Activated naive CD8-positive, alpha-beta T cell treated with anti-CD3 and anti-CD28 coated beads, Interleukin-2, amount 50 U/mL, for 16 hours (primary cell): ENCODE data around the gene MAPT.
A peak's percentile ranks its signal among the peaks of the same experiment; 100 is the strongest.

Source experiments
- DNase-seq: peaks from one replicate; pipeline ENCODE4 v3.0.0-alpha.2; 2020; ENCODE audit warnings: low read depth, low spot score

Gene MAPT

DNA sequence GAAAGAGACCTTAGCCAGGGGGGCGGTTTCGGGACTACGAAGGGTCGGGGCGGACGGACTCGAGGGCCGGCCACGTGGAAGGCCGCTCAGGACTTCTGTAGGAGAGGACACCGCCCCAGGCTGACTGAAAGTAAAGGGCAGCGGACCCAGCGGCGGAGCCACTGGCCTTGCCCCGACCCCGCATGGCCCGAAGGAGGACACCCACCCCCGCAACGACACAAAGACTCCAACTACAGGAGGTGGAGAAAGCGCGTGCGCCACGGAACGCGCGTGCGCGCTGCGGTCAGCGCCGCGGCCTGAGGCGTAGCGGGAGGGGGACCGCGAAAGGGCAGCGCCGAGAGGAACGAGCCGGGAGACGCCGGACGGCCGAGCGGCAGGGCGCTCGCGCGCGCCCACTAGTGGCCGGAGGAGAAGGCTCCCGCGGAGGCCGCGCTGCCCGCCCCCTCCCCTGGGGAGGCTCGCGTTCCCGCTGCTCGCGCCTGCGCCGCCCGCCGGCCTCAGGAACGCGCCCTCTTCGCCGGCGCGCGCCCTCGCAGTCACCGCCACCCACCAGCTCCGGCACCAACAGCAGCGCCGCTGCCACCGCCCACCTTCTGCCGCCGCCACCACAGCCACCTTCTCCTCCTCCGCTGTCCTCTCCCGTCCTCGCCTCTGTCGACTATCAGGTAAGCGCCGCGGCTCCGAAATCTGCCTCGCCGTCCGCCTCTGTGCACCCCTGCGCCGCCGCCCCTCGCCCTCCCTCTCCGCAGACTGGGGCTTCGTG lies at the start of gene MAPT:
Gene MAPT, plus strand, starts transcription at position 533 of the 763 bp plus-strand sequence. CDS start 67,784 bp downstream, outside the sequence.
- DNase-seq: peak; percentile 41

DNA sequence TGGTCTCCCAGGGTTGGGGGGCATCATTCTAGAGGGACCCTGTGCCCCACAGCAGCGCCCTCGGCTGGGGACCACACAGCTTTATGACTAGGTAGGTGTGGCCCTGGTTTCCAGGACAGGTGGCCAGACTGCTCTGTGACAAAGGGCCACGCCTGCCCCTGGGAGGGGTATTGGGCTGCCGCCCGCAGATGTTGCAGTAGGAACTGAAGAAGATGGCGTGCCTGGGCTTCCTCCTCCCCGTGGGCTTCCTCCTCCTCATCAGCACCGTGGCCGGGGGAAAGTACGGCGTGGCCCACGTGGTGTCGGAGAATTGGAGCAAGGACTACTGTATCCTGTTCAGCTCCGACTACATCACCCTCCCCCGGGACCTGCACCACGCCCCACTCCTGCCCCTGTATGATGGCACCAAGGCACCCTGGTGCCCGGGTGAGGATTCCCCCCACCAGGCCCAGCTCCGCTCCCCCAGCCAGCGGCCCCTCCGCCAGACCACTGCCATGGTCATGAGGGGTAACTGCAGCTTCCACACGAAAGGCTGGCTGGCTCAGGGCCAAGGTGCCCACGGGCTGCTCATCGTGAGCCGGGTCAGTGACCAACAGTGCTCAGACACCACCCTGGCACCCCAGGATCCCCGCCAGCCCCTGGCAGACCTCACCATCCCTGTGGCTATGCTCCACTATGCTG lies 49.5 kb upstream of the MAPT start, which contains the start of gene SPPL2C:
Gene SPPL2C, plus strand, starts transcription at position 187 of the 681 bp plus-strand sequence. Its CDS starts 26 bp downstream, at position 213.
- DNase-seq: no peak

DNA sequence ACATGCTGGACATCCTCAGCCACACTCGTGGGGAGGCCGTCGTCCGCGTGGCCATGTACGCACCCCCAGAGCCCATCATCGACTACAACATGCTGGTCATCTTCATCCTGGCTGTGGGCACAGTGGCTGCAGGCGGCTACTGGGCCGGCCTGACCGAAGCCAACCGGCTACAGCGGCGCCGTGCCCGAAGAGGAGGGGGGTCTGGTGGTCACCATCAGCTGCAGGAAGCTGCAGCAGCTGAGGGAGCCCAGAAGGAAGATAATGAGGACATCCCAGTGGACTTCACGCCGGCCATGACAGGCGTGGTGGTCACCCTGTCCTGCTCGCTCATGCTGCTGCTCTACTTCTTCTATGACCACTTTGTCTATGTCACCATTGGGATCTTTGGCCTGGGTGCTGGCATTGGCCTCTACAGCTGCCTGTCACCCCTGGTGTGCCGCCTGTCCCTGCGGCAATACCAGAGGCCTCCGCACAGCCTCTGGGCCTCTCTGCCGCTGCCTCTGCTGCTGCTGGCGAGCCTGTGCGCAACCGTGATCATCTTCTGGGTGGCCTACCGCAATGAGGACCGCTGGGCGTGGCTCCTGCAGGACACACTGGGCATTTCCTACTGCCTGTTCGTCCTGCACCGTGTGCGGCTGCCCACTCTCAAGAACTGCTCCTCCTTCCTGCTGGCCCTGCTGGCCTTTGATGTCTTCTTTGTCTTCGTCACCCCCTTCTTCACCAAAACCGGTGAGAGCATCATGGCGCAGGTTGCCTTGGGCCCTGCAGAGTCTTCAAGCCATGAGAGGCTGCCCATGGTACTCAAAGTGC lies 48.8 kb upstream of the MAPT start:
- no peak for DNase-seq

DNA sequence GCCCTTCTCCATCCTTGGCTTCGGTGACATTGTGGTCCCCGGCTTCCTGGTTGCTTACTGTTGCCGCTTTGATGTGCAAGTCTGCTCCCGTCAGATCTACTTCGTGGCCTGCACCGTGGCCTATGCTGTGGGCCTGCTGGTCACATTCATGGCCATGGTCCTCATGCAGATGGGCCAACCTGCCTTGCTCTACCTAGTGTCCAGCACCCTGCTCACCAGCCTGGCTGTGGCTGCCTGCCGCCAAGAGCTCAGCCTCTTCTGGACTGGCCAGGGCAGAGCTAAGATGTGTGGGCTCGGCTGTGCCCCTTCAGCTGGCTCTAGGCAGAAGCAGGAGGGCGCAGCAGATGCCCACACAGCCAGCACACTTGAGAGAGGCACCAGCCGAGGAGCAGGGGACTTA lies 48.1 kb upstream of the MAPT start:
- no peak for DNase-seq

DNA sequence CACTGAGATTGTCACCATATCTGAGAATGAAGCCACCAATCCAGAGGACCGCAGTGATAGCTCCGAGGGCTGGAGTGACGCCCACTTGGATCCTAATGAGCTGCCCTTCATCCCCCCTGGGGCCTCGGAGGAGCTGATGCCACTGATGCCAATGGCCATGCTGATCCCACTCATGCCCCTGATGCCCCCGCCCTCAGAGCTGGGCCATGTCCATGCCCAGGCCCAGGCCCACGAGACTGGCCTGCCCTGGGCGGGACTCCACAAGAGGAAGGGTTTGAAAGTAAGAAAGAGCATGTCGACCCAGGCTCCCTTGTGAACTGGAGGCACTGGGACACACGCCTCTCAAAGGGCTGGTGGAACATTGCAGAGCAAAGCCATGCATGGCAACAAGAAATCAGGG lies 47.7 kb upstream of the MAPT start:
- no peak for DNase-seq

DNA sequence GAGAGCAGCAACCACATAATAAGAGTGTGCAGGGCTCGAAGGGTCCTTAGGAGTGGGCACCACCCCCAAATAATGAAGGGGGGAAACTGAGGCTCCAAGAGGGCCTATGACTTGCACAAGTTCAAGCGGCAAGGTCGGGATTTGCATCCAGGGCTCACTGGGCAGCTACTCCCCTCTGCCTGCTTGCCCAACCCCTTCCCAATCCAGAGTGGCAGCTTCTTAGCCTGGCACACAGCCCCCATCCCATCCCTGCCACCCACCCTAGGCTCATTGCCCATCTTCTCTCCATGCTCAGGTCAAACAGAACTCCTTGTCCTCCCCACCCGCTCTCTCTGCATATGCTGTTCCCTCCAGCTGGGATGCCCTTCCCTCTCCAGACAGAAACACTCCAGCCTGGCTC lies 47.3 kb upstream of the MAPT start:
- no peak for DNase-seq

DNA sequence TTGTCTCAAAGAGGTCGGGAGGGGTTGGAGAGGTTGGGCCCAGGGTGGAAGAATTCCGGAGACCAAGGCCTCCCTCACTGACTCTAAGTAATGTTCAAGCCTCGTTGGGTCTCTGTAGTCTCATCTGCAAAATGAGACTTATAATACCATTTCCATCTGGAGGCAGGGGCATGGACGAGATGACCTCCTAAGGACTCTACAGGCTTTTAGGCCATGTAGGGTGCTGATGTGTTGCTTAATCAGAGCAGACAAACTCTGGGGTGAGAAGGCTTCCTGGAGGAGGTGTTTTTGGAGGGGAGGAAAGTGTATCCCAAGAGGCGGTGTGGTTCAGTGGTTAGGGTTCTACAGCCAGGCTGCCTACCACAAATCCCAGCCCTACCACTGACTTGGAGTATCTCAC lies 46.6 kb upstream of the MAPT start:
- DNase-seq: no peak

DNA sequence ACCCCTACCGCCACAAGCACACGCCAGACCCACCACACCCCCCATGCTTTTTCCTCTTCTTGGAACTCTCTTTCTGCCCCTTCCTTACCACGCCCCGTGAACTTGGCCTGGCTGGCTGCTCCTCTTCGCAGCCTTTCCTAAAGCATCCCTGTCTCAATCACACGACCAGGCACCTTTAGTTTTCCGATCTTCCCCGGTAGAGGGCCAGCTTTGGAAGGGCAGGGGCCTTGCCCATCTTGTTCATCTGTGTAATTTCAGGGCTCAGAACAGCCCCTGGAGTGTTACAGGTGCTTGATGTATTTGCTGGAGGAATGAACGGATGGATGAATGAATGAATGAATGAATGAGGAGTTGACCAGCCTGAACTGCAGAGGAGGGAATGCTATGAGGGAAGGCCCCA lies 45.9 kb upstream of the MAPT start:
- no peak for DNase-seq

DNA sequence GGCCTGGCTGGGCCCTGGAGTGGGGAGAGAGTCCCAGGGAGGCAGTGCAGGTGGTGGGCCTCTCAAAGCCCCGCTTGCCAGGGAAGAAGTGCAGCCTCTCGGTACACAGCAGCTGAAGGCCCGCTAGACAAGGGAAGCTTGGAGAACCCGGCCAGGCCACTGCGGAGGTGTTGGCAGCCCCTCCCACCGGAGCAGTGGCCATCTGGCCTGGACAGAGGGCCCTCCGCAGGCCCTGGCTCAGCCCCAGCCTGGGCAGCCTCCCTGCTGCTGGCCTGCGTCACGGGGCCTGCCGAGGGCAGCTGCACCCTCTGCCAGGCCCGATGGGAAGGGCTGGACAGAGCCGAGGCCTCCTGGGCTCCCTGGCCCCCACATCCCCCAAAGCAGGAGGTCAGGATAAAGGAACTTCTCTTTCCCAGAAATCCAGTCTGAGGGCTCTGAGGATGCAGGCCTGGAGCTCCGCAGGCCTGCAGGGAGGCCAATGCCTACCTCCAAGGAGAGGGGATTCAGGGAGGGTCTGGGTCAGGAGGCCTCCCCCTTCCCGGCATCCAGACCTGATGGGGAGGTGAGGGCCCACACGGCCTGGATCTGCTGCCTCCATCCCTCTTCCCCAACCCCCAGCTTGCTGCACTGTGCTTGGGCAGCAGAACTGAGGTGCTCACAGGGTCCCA lies 45.4 kb upstream of the MAPT start:
- no peak for DNase-seq

DNA sequence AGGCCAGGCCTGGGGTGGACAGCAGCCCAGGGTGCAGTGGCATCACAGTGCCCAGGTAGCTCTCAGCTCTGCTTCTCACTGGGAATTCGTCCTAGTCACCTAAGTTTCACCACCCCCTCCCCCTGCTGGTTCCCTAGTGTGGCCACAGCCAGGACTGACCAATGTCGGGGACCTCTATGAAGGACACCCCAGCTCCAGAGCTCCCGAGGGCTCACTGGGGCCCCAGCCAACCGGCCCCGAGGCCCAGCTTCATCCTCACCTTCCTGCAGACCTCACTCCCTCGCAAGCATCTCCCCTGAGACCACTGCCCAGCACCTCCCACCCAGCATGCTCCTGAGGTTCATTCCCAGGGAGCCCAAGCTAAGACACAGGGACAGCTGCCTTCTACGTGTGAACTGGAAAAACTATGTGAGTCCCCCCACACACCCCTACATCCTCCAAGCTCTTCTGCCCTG lies 44.8 kb upstream of the MAPT start:
- DNase-seq: no peak

DNA sequence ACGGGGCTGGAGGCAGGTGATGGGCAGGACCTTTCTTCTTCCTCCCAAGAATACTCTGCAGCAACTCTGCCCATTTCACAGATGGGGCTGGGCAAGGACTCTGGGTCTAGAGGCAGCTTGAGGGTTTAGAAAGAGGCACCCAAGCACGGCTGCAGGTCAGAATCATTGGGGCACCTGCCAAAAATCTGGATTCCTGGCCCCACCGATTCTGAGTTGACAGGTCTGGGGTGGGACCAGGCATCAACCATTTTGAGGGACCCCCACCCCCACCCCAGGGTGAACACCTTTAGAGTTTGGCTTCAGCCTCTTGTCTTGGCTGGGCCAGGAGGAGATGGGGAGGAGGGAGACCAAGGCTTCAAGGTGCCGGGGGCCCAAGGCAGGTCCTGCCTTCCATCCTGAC lies 44.3 kb upstream of the MAPT start:
- DNase-seq: no peak

DNA sequence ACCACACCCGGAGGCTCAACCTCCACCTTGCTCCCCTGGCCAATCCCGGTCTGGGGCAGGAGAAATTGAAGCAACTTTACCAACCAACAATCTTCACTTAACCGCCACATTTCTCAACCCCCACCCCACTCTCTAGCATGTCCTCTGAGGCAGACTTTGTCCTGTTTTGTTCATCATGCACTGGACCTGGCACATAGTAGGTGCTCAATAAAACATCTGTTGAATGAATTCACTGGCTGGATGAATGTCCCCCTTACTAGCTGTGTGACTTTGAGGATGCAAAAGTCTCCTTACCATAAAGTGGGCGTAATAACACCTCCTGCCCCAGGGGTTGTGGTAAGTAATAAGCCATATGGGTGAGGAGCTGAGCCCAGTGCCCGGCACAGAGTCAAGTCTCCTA lies 43.9 kb upstream of the MAPT start:
- DNase-seq: no peak

DNA sequence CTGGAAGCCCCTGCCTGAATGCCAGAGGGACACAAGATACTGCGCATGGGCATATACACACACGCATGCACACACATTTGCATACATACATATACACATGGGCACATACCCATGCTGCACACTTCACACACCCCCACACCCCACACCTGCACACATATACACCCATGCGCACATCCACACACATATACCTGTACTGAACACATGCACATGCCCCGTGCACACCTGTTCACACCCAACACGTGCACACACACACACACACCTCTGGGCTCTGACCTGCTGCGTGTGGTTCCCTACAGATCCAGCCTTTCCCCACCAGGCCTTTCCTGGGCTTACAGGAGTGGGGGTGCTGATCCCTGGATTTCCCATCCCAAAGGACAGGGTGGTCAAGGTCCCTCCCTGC lies 43.3 kb upstream of the MAPT start:
- DNase-seq: no peak

DNA sequence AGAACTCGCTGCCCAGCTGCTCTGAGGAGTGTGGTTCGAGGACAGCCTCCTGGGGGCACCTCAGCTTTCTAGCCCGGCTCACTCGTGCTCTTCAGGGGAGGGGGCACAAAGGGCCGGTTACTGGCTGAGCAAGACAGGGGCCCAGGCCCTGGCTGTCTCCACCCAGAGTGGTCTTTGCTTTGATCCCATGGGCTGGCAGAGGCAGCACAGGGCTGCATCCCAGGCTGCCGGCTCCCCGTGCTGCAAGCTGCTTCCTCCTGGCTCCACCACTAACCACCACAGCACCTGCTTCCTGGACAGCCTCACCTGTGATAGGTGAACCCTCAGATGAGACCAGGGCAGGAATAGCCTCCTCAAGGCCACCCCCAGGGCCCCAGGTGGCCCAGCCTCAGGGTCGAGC lies 42.9 kb upstream of the MAPT start:
- DNase-seq: no peak

DNA sequence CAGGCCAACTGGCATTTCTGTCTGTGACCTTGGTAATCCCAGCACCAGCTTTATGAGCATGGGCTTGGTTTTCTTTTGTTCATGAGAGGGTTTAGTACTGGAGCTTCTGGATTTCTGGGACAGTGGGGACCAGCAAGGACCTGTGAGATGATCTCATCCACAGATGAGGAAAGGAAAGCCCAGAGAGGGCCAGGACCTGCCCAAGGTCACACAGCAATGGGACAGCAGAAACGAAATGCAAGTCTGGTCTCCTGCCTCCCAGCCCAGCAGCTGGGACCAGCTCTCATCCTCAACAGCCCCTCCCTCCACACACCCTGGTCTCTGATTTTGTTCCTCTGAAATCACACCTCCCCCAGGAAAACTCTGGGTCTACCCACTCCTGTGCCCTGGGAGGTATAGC lies 42.5 kb upstream of the MAPT start:
- no peak for DNase-seq

DNA sequence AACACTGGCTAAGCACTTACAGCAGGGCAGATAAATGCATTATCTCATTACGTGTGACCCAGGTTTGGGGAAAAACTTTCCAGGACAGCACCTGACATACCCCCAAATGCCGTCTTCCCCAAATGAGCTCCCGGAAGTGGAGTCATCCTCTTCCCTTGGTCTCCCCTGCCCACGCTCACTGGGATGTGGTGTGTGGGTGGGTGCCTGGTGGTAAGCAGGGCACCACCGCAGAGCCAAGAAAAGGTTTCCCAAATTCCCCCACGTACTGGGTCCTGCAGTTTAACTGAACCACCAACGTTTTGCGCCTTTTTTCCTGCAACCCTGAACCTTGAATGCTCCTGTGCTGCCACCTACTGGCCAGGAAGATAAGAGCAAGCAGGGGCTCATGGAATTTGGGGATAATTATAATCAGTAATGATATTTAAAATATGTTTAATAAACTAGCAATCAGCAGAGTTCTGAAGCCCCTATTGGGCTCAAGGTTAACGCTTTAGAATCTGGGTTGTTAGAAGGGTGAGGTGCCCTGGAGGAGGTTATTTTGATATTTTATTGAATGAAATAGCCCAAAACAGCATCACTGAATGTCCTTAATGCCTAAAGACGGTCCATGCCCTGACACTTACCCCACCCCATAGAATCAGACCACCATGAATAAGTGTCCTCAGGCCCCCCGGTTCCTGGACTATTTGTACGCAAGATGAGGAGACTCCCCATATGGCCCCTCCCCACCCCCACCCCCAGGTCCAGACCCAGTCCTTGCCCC lies 41.6 kb upstream of the MAPT start:
- DNase-seq: no peak

DNA sequence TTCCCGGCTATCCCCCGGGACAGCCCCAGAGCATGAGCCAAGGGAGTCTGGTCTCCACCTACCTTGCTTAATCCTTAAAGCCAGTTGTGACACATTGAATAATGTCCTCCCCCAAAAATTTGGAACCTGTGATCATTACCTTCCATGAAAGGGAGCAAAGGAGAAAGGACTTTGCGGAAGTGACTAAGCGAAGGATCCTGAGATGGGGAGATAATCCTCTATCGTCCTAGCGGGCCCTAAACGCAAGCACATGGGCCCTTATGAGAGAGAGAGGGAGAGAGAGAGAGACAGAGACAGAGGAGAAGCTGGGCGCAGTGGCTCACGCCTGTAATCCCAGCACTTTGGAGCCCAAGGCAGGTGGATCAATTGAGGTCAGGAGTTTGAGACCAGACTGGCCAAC lies 40.1 kb upstream of the MAPT start:
- DNase-seq: no peak

DNA sequence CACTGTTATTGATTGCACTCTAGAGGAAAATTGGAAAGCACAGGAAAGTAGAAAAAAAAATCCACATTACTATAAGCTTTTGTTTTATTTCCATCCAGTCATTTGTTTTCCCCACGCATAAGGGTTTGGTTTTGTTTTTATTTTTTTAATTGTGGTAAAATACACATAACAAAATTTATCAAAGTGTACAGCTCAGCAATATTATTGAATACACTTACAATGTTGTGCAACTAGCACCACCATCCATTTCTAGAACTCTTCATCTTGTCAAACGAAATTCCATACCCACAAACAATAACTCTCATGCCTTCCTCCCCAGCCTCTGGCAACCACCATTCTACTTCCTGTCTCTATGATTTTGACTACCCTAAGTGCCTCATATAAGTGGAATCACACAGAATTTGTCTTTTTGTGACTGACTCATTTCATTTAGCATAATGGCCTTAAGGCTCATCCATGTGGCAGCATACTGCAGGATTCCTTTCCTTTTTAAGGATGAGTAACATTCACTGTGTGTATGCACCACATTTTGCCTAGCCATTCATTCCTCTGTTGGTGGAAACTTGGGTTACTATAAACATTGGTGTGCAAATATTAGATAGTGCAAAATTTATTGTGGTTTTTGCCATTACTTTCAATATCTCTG lies 38.5 kb upstream of the MAPT start:
- no peak for DNase-seq

DNA sequence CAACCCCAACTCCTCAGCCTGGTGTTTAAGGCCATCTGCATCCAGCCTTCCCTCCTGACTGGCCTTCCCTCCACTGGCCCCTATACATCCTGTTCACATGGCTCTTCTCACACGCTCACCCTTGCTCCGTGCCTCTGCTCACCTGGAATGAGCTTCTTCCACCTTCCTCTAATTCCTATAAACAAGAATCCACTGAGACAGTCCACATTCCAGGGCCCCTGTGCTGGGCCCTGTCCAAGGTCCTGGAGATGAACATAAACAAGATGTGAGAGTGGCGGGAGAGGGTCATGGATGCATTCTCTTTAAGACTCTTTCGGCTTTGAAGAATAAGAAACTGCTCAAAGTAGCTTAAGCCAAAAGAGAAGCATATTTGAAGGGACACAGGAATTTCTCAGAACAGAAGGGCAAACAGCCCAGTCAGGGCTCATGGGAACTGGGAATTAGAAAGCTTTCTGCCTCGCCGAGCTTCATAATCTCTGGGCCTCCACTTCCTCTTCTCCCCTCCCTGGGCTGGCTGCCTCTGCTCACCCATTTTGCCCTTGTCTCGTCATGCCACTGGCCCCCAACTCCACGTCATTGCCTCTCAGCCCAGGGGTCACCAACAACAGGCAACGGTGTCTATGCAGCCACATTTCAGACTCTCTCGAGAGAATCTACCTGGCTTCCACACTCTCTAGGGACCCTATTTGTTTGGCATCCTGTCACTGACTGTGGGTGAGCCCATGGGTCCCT lies 36.2 kb upstream of the MAPT start:
- no peak for DNase-seq

DNA sequence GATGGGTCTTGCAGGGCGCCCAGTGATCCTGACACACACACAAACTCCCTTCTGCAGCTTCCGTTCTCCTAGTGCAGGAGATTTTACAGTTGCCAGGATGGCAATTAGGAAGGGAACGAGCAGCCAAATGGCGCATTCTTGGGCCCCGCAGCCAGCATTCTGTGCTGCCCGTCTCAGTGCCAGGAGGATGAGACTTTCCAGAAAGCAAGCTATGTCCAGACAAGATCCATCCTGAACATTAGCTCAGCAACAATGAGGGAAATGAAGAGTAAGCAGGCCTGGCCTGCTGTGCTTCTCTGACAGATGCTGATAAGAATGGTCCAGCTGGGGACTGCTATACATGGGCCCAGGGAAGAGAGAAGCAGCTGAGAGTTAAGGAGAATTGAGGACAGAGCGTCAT lies 33.2 kb upstream of the MAPT start:
- no peak for DNase-seq
